Measurements from ENCODE around the gene FAM47C. TPM values are rescaled to one million over a fixed set of nuclear protein-coding genes. Genes with fewer than 3 reads are reported as not detected.
"Not testable (repeated sequence)": the region's sequence is repeated elsewhere in the genome, so short reads cannot be mapped to it uniquely, and the experiment has no call there.

Gene FAM47C
- total RNA-seq, 4 donors from 2014 or later = not detected

DNA sequence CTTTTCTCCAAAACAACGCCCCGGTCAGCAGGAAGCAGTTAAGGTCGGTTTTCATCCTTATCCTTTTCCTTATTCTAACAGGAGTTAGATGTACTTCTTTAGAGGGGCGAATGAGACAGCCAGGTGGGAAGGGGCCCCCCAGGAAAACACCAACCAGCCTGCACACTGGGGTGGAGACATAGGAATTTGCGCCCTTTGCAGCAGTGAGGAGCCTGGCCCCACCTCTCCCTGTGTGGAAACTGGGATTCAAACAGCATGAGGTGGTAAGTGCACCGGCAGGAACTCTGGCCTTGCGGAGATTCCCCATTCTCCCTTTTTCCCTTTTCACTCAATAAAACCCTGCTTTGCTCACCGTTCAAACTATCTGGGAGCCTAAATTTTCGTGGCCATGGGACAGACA is 8.0 kb upstream of the FAM47C start:
- Histone ChIP-seq H3K27ac (no peak overlapping the region), H3K36me3 (no peaks in the 10 kb centered on the region), H3K4me1 (no peaks in the 10 kb centered on the region), H3K9me3 (no peaks in the 10 kb centered on the region), H3K27me3 (no peaks in the 10 kb centered on the region), H3K4me3 (no peak overlapping the region)
- no peak for TF ChIP-seq POLR2A (IDR thresholded peaks at IDR 0.05)
- TF ChIP-seq, protein P1, sequence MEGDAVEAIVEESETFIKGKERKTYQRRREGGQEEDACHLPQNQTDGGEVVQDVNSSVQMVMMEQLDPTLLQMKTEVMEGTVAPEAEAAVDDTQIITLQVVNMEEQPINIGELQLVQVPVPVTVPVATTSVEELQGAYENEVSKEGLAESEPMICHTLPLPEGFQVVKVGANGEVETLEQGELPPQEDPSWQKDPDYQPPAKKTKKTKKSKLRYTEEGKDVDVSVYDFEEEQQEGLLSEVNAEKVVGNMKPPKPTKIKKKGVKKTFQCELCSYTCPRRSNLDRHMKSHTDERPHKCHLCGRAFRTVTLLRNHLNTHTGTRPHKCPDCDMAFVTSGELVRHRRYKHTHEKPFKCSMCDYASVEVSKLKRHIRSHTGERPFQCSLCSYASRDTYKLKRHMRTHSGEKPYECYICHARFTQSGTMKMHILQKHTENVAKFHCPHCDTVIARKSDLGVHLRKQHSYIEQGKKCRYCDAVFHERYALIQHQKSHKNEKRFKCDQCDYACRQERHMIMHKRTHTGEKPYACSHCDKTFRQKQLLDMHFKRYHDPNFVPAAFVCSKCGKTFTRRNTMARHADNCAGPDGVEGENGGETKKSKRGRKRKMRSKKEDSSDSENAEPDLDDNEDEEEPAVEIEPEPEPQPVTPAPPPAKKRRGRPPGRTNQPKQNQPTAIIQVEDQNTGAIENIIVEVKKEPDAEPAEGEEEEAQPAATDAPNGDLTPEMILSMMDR (IDR thresholded peaks at IDR 0.05 in 4 of 5, conservative IDR thresholded peaks at IDR 0.05 in 1 of 5) = no peak
- in situ Hi-C loops (cut with MboI; ENCODE audit: low sequenced_read_pairs in 4 of 4) (no loop called here), intact Hi-C loops (cut with DNase I; ENCODE audit: low total_unique reads) (no loop called here)
- ATAC-seq (no peak), DNase-seq (no peak)

DNA sequence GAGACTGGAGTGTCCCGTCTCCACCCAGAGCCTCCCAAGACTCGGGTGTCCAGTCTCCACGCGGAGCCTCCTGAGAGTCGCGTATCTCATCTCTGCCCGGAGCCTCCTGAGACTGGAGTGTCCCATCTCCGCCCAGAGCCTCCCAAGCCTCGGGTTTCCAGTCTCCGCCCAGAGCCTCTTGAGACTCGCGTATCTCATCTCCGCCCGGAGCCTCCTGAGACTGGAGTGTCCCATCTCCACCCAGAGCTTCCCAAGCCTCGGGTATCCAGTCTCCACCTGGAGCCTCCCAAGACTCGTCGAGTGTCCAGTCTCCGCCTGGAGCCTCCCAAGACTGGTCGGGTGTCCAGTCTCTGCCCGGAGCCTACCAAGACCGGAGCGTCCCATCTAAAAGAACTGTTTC is 2.3 kb downstream of the FAM47C start:
- H3K9me3 ChIP-seq = peaks cover 0 to 4% (median 0%) of the 10 kb centered on the region in 3 donors
- H3K36me3 ChIP-seq = no peaks in the 10 kb centered on the region
- H3K4me3 ChIP-seq = no peak overlapping the region
- no peaks in the 10 kb centered on the region for H3K4me1 ChIP-seq
- TF ChIP-seq POLR2A (IDR thresholded peaks at IDR 0.05) = no peak
- TF ChIP-seq, protein P1 (IDR thresholded peaks at IDR 0.05 in 4 of 5, conservative IDR thresholded peaks at IDR 0.05 in 1 of 5) = no peak
- H3K27me3 ChIP-seq = no peaks in the 10 kb centered on the region
- intact Hi-C loops (cut with DNase I; ENCODE audit: low total_unique reads) (no loop called here), in situ Hi-C loops (cut with MboI; ENCODE audit: low sequenced_read_pairs in 4 of 4) (no loop called here)
- no peak overlapping the region for H3K27ac ChIP-seq
- no peak for ATAC-seq
- no peak for DNase-seq

DNA sequence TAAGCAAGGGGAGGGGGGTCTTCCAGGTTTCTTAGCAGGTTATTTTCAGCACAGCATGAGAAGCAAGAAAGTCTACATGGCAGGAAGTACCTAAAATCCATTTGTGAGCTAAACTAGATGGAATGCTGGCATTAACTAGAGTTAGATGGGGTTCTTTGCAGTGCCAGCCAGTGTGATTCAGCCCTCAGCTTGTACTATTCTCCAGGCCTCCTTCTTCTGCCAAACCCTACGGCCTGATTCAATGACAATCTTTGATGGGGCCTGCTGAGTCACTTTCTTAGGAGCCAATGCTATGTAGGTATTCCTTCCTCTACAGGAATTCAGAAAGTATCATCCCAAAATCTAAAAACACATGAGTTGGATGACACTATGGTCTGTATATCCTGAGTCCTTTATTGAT is 26.1 kb downstream of the FAM47C start:
- H3K27ac ChIP-seq; H3K36me3 ChIP-seq; H3K27me3 ChIP-seq; in situ Hi-C loops (cut with MboI; ENCODE audit: low sequenced_read_pairs in 4 of 4); intact Hi-C loops (cut with DNase I; ENCODE audit: low total_unique reads); H3K4me1 ChIP-seq; H3K9me3 ChIP-seq; ATAC-seq; DNase-seq; H3K4me3 ChIP-seq: not testable (repeated sequence)

DNA sequence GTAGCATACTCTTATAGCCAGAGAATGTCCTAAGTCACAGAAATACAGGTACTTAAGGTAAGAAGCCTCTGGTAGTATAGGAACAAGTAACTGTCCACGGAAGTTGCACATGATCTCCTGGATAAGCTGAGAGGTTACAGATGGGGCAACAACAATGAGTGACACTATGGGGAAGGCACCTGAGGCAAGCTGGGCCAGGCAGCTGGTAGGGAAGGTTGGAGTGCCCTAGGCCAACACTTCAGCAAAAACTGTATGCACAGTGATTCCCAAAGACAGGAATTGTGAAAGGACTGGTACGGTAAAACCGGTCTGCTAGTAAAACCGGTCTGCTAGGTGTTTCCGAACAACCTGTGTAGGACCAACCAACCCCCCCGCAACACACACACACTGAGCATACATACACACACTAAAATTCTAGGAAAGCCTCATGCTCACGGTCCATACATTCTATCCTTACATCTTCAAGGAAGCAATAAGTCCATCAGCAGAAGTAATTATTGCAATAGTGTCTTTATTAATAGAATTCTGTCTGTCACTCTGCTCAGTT is 28.6 kb downstream of the FAM47C start:
- DNase-seq; intact Hi-C loops (cut with DNase I; ENCODE audit: low total_unique reads); H3K4me3 ChIP-seq; H3K27ac ChIP-seq; H3K27me3 ChIP-seq; H3K36me3 ChIP-seq; H3K9me3 ChIP-seq; H3K4me1 ChIP-seq; ATAC-seq; in situ Hi-C loops (cut with MboI; ENCODE audit: low sequenced_read_pairs in 4 of 4): not testable (repeated sequence)

DNA sequence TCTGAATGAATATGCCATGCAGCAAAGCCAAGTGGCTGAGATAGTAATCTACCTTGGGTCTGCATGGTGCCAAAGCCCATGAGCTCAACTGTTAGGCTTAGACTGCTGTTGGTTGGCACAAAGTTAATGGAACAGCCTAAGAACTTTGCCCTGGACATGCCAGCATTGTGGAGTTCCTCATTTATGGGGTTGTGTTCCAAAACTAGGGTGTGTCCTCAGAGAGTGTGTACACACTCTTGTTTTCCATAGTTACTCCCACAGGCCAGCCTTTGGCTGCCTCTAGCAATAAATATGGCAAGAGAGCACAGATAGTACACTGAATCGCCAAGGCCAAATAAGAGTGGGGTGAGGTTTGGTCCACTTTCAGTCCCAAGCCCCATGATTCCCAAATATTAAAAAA is 30.6 kb downstream of the FAM47C start:
- in situ Hi-C loops (cut with MboI; ENCODE audit: low sequenced_read_pairs in 4 of 4); H3K9me3 ChIP-seq; intact Hi-C loops (cut with DNase I; ENCODE audit: low total_unique reads): not testable (repeated sequence)

DNA sequence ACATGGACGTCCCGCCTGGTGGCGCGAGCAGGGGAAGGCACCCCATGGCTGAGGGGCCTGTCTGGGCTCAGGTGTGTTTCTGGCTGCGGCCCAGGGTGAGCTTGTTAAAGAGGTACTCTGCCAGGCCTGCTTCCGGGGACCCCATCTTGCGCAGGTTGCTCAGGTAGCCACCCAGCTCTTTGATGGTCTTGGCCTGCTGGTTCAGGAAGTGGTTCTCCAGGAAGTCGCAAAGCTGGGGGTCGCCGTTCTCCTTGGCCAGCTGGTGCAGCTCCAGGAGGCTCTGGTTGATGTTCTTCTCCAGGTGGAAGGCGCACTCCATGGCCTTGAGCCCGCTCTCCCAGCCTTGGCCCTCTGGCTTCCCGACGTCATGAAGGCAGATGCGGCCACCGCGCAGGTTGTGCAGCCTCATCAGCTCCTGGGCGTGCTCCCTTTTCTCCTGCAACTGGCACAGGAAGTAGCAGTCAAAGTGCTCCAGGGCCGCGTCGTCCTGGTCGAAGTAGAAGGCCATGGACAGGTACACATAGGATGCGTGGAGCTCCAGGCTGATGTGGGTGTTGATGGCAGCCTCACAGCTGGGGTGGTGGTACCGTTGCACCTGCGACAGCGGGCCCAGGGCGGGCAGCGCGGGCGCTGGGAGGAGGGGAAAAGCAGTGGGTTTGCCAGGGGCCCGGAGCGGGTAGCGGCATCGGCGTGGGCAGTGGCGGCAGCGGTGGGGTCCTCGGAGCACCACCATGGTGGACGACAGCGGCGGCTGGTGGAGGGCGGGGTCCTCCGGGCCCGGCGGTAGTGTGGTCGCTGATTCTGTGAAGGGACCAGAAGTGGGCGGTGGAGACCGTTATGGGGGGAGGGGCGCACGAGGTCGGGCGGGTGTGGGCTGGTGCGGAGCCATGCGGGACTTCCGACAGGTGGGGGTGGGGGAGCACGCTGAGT is 35.1 kb downstream of the FAM47C start:
- DNase-seq; intact Hi-C loops (cut with DNase I; ENCODE audit: low total_unique reads); H3K27ac ChIP-seq; H3K36me3 ChIP-seq; in situ Hi-C loops (cut with MboI; ENCODE audit: low sequenced_read_pairs in 4 of 4); ATAC-seq; H3K4me1 ChIP-seq; H3K27me3 ChIP-seq; H3K9me3 ChIP-seq; H3K4me3 ChIP-seq: not testable (repeated sequence)

More for the DNA sequence above, 30.6 kb downstream of the FAM47C start:
- H3K4me3 ChIP-seq, ATAC-seq, H3K4me1 ChIP-seq, H3K27me3 ChIP-seq, DNase-seq, H3K27ac ChIP-seq, H3K36me3 ChIP-seq: not testable (repeated sequence)
